GM19023 (cell line): ENCODE data around the gene PROM1.

Experiments
- ATAC-seq: cut with Tn5 transposase; IDR thresholded peaks from one replicate; pipeline ENCODE4 v1.9.1; 2021; ENCODE audit warnings: mild to moderate bottlenecking, moderate library complexity; ENCODE audit not compliant: unreplicated experiment

PROM1 gene

DNA sequence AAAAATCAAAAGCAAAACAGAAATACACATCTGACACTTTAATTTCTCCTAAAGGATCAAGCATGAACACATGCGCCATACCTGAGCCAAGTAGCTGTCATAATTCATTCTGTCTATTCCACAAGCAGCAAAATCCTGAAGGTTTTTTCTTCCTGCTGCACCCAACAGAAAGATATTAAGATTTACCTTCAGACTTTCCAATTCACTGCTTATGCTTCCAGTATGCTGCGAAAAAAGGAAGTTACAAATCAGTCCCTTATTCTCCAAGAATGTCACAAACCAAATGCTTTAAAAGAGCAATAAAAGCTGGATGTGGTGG is 91.7 kb downstream of the PROM1 start:
- ATAC-seq: no peak

DNA sequence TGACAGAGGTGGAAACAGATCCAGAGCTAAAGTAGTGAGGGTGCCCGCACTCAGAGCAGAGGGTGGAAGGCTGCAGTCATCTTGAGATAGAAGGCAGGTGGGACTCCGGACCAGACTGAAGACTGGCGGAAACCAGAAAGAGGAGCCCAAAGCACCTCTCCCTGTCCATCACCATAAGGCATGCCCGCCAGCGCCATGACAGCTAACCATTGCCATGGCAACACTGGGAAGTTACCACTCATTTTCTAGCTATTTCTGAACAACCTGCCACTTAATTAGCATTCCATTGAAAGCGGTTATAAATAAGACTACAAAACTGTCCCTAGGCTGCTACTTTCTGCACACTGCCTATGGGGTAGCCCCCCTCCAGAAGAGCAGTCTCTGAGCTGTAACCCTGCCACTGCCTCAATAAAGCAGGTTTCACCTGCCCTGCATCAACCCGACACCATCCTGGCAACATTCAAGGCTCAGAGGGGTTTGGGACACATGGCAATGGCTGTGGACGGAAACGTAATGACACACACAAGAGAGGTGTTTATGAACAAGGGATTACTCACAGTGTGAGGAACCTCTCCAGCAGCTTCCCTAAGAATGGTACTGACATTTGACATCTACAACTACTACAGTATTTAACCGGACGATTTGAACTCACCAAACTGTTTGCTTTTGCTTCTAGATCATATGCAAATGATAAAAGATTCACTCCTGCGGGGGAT is 93.1 kb downstream of the PROM1 start:
- ATAC-seq: no peak

DNA sequence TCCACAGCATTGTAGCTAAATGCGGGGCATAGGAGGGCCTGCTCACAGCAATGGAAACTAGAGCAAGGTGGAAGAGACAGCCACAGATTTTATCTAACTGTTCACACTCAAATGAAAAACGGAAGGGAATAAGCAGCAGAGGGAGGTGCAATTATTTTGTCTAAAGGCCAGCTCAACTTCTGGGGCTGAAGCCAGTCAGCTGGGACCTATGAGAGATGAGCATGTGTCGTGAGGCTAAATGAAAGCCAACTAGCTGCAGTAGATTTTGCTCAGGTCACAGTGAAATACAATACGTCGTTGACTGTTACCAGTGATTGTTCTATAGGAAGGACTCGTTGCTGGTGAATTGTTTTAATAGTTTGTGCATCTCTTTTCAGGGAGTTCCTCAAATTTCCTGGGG is 94.4 kb downstream of the PROM1 start:
- ATAC-seq: no peak

DNA sequence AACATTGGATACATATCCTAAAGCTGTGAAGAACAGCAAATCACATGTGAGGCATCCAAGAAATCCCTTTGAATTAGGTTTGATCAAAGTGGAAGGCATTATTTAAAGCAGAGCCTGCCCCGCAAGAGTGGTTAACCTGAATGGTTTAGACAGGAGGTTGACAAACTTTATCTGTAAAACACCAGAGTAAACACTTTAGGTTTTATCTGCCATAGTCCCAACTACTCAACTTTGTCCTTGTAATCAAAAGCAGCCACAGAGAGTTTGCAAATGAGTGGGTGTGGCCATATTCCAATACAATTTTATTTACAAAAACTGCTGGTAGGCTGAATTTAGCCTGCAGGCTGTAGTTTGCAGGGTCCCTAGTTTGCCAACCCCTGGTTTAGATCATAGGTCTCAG is 95.6 kb downstream of the PROM1 start:
- ATAC-seq: no peak

GRCh38 chr4:15986907-15987306 is 96.9 kb downstream of the PROM1 start:
- no peak for ATAC-seq

- ATAC-seq: no peak
Measured at GRCh38 chr4:15983610-15984009, 100.2 kb downstream of the PROM1 start.

- ATAC-seq: no peak
Measured at GRCh38 chr4:15982842-15983524, 100.8 kb downstream of the PROM1 start.

GRCh38 chr4:15976456-15977447 is 107.1 kb downstream of the PROM1 start:
- no peak for ATAC-seq

- no peak for ATAC-seq
Measured at GRCh38 chr4:15971068-15971801, 112.6 kb downstream of the PROM1 start.

DNA sequence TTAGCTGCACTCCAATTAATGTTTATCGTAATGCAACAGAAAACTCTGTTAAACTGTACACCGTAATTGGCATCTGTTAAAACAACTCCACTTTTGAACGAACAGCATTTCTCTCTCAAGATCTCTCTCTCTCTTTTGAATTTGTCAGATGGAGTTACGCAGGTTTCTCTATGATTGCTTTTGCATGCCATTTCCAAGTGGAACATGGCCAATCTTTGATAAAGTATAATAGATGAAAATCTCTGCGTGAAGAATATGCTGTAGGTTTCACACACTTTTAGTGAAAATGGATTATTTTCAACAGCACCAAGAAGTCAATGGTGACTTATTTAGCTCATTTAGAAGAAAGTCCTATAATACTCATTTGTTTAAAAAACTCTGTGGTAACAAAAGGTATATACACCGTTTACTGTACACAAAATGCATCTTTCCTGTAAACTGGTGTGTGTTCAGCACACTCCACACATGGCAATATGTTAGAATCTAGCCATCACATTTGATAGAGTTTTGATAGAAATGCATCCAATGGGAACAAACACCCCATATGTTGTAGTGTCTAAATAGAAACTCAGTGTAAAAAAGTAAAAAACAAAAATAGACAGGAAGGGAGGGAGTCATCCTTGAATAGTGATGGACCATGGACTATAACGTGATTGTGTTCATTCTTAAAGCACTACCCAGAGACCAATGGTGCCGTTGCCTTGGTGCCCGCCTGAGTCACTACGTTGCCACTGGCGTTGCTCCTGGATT is 115.1 kb downstream of the PROM1 start:
- ATAC-seq: no peak

DNA sequence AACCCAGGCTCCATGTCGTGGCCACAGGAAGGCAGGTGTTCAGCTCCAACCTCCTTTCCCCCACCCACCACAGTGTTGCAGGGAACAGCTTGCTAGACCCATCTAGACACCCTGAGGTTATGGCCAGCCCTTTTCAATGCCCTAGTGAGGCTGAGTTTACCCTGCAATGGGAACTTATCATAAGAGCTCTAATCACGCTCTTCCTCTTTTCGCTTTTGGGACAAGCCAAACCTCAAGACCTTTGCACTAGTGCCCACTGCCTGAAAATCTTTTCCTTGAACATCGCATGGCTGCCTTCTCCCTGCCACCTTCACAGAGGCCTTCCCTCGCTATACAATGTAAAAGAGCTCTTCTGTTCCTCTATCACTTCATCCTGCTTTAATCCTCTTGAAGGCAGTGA is 118.5 kb downstream of the PROM1 start:
- ATAC-seq: no peak

DNA sequence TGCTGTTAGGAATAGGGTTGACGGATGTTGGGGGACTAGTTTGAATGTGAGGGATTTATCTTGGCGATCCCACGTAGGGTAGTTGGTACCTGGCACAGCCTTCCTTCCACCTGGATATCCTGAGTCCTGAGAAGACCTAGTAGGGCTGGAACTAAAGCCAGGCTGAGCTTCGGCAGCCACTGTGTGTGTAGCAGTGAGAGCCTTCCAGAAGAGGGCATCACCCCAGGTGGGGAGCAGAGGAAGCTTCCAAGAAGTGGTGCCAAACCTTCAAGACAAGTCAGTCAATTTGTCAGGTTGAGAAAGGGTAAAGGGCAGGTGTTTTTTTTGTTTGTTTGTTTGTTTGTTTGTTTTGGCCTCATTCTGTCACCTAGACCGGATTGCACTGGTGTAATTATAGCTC is 119.7 kb downstream of the PROM1 start:
- ATAC-seq: no peak

DNA sequence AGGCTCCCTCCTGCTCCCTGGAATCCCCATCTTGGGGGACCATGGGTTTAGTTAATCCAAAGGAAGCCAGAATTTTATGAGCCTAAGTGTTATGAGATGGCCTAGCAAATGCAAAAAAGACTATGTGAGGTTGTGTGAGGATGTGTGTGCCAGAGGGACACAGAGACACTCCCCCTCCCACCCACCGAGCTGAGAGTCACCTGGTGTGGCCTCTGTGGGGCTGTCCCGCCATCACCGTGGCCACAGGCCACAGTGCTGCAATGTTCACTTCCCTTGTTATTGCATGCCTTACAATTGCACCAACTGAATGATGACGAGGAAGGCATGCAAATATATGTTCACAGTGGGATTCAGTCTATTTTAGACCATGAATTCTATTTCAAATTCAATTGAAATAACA is 120.2 kb downstream of the PROM1 start:
- ATAC-seq: peak; percentile 96

- peak; percentile 48 for ATAC-seq
Measured at GRCh38 chr4:15963001-15963451, 120.8 kb downstream of the PROM1 start, which contains the start of gene FGFBP2. FGFBP2 (minus strand) TSS chr4:15963175; CDS start chr4:15963129, 46 bp downstream.

DNA sequence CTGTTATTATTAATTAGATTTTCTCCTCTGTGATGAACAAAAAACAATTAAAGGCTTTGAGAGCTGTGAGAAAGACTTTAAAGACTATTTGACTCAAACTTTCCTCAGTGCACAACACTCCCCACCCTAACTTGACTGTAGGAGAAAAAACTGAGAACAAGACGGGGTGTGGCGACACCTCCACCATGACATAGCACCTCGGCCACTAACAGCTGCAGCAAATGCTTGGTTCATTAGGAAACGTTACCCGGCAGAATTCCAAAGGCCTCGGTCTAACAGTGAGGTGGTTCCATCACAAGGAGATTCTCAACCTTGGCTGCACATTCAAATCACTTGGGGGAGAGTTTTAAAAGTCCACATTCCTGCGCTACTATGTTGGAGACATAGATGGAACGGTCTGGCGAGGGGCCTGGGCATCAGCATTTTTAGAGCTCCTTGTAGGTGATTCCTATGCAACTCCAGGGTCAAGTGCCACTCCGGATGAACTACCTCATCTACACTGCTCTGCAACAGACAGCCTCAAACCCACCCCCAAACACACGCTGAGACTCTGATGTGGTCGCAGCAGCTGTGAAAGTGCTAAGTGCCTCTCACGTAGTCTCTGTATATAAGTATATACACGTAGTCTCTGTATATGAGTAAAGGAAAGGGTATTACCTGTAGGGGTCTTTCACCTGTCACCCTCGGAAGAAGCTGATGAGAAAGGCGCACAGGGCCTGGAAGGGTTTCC is 121.9 kb downstream of the PROM1 start:
- no peak for ATAC-seq

DNA sequence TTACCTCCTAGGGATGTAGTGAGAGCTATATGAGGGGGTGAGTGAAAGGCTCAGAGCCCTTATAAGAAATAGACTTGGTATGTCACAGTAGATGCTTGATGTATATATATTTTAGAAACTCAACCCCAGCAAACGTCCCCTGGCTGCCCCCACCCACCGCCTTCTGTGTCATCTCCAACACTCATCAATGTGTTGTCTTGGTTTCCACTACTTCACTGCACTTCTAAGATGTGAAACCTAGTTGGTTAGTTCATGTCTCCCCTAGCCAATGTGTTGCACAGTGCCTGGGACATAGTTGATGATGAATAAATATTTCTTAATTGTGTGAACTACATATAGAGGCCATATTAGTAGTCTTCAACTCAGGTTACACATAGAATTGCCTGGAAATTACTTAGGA is 125.3 kb downstream of the PROM1 start:
- ATAC-seq: no peak

GRCh38 chr4:15956179-15956850 is 127.5 kb downstream of the PROM1 start:
- peak; percentile 91 for ATAC-seq

- ATAC-seq: no peak
Measured at GRCh38 chr4:15955670-15956069, 128.2 kb downstream of the PROM1 start.

GRCh38 chr4:15953625-15954024 is 130.2 kb downstream of the PROM1 start:
- ATAC-seq: no peak
